Chondrocyte (in vitro differentiated cells): ENCODE data around the gene CRACDL. TPM values are rescaled to one million over a fixed set of nuclear protein-coding genes. Genes with fewer than 3 reads are reported as not detected.
A peak's percentile ranks its signal among the peaks of the same experiment; 100 is the strongest.
"Not testable (repeated sequence)": the region's sequence is repeated elsewhere in the genome, so short reads cannot be mapped to it uniquely, and the experiment has no call there.

Experiments used
- DNase-seq: peaks from one replicate; pipeline ENCODE4 v3.0.0; 2021; ENCODE audit warnings: mixed read lengths, low spot score
- H3K27ac Mint-ChIP-seq: one replicate; pipeline ENCODE4 v1.8.0; 2021; ENCODE audit warnings: mild to moderate bottlenecking, moderate library complexity, mixed read lengths; ENCODE audit not compliant: unreplicated experiment
- H3K27me3 Mint-ChIP-seq: 2 replicates; pipeline ENCODE4 v1.8.0; 2021; ENCODE audit warnings: low read depth, mixed read lengths
- H3K36me3 Mint-ChIP-seq: 2 replicates; pipeline ENCODE4 v1.8.0; 2021; ENCODE audit warnings: low read depth, mixed read lengths
- H3K4me1 Mint-ChIP-seq: 2 replicates; pipeline ENCODE4 v1.8.0; 2021; ENCODE audit warnings: low read depth, mild to moderate bottlenecking, mixed read lengths
- H3K4me3 Mint-ChIP-seq: one replicate; pipeline ENCODE4 v1.8.0; 2021; ENCODE audit warnings: mild to moderate bottlenecking, moderate library complexity, mixed read lengths; ENCODE audit not compliant: unreplicated experiment
- H3K9me3 Mint-ChIP-seq: 2 replicates; pipeline ENCODE4 v1.8.0; 2021; ENCODE audit warnings: low read depth, mixed read lengths
- CTCF ChIP-seq: fragments of 200-600 bp; sonication (generic); IDR thresholded peaks from 2 replicates; pipeline ENCODE4 v1.5.0; 2021; ENCODE audit warnings: antibody characterized with exemption, mild to moderate bottlenecking, moderate library complexity
- total RNA-seq: library from RNA; stranded (reverse); gene quantifications from 3 replicates; pipeline ENCODE4 v1.2.1, GENCODE V29; 2021

The CRACDL gene
- total RNA-seq, 1 donor from 2014 or later: 17.0 TPM

- no peak for TF ChIP-seq CTCF
- Mint-ChIP-seq H3K9me3 (no peaks in the 10 kb centered on the region), H3K4me1 (peaks cover 25% of the 10 kb centered on the region), H3K27ac (no peak overlapping the region), H3K27me3 (peaks cover 32% of the 10 kb centered on the region), H3K4me3 (no peak overlapping the region), H3K36me3 (peaks cover 3% of the 10 kb centered on the region)
- DNase-seq: no peak
These were observed 174.7 kb downstream of the CRACDL start for GRCh38 chr2:98761267-98761781.

GRCh38 chr2:98759827-98760625, 176.0 kb downstream of the CRACDL start:
- Mint-ChIP-seq H3K36me3 (no peaks in the 10 kb centered on the region), H3K4me1 (peaks cover 21% of the 10 kb centered on the region), H3K4me3 (no peak overlapping the region), H3K9me3 (no peaks in the 10 kb centered on the region), H3K27me3 (peaks cover 26% of the 10 kb centered on the region), H3K27ac (no peak overlapping the region)
- no peak for TF ChIP-seq CTCF
- DNase-seq: no peak

GRCh38 chr2:98759338-98759737, 176.7 kb downstream of the CRACDL start:
- no peak for DNase-seq
- H3K4me3 Mint-ChIP-seq: no peak overlapping the region
- no peak for TF ChIP-seq CTCF
- no peaks in the 10 kb centered on the region for H3K9me3 Mint-ChIP-seq
- no peaks in the 10 kb centered on the region for H3K36me3 Mint-ChIP-seq
- peaks cover 30% of the 10 kb centered on the region for H3K27me3 Mint-ChIP-seq
- H3K27ac Mint-ChIP-seq: no peak overlapping the region
- H3K4me1 Mint-ChIP-seq: peaks cover 21% of the 10 kb centered on the region

- TF ChIP-seq CTCF: peak; percentile 36
- H3K27ac Mint-ChIP-seq: peak overlapping the region; percentile 95
- H3K9me3 Mint-ChIP-seq: no peaks in the 10 kb centered on the region
- DNase-seq: no peak
- peaks cover 21% of the 10 kb centered on the region for H3K4me1 Mint-ChIP-seq
- no peaks in the 10 kb centered on the region for H3K36me3 Mint-ChIP-seq
- peaks cover 40% of the 10 kb centered on the region for H3K27me3 Mint-ChIP-seq
- H3K4me3 Mint-ChIP-seq: no peak overlapping the region
These were observed 178.1 kb downstream of the CRACDL start for GRCh38 chr2:98757904-98758421.

- no peak for TF ChIP-seq CTCF
- H3K36me3 Mint-ChIP-seq: no peaks in the 10 kb centered on the region
- H3K27me3 Mint-ChIP-seq: peaks cover 47% of the 10 kb centered on the region
- H3K27ac Mint-ChIP-seq: no peak overlapping the region
- H3K4me3 Mint-ChIP-seq: no peak overlapping the region
- H3K9me3 Mint-ChIP-seq: no peaks in the 10 kb centered on the region
- peaks cover 22% of the 10 kb centered on the region for H3K4me1 Mint-ChIP-seq
- DNase-seq: no peak
These were observed 182.2 kb downstream of the CRACDL start for GRCh38 chr2:98753801-98754200.

GRCh38 chr2:98752711-98753110, 183.3 kb downstream of the CRACDL start:
- not testable (repeated sequence) for H3K36me3 Mint-ChIP-seq, H3K27ac Mint-ChIP-seq, H3K4me3 Mint-ChIP-seq, DNase-seq, H3K9me3 Mint-ChIP-seq
- Mint-ChIP-seq H3K27me3 (peaks cover 55% of the 10 kb centered on the region), H3K4me1 (peaks cover 19% of the 10 kb centered on the region)
